Sigmoid colon (tissue), 7 donors: Measurements from ENCODE around the gene CAMK1D. TPM values are rescaled to one million over a fixed set of nuclear protein-coding genes. Genes with fewer than 3 reads are reported as not detected.

Source experiments
- DNase-seq: peaks from one replicate; pipeline ENCODE4 v3.0.0-alpha.2; 2019
- H3K27ac ChIP-seq, 4 donors: fragments of 200-600 bp; sonication (generic); one replicate each; pipeline ENCODE4 v1.5.1; 2016 to 2019; ENCODE audit warnings: mild to moderate bottlenecking in 1 of 4
- H3K27me3 ChIP-seq, 3 donors: fragments of 200-600 bp; sonication (generic); one replicate each; pipeline ENCODE4 v1.5.1; 2019; ENCODE audit warnings: mild to moderate bottlenecking in 1 of 3
- H3K36me3 ChIP-seq, 4 donors: fragments of 200-600 bp; sonication (generic); one replicate each; pipeline ENCODE4 v1.5.1; 2016 to 2019
- H3K4me1 ChIP-seq, 4 donors: fragments of 200-600 bp; sonication (generic); one replicate each; pipeline ENCODE4 v1.5.1; 2017 to 2019
- H3K4me3 ChIP-seq, 4 donors: fragments of 200-600 bp; sonication (generic); one replicate each; pipeline ENCODE4 v1.5.1; 2017 to 2019; ENCODE audit warnings: mild to moderate bottlenecking in 2 of 4, moderate library complexity in 1 of 4
- H3K9me3 ChIP-seq, 4 donors: fragments of 200-600 bp in 3 of 4; sonication (generic) in 3 of 4; one replicate each; pipeline versions ENCODE4 v1.5.1 to v1.6.1; 2013 to 2019
- EP300 ChIP-seq, 4 donors: sonication (generic); formaldehyde crosslinking; IDR thresholded peaks; one replicate each; pipeline ENCODE4 v1.6.1; 2017; ENCODE audit warnings: antibody characterized with exemption in 4 of 4
- POLR2A ChIP-seq, 2 donors: fragments of 450-650 bp; IDR thresholded peaks; one replicate each; pipeline ENCODE4 v1.6.1; 2016; ENCODE audit warnings: antibody characterized with exemption in 2 of 2, mild to moderate bottlenecking in 2 of 2, moderate library complexity in 2 of 2
- POLR2AphosphoS5 ChIP-seq, 4 donors: sonication (generic); formaldehyde crosslinking; IDR thresholded peaks; one replicate each; pipeline ENCODE4 v1.6.1; 2017; ENCODE audit warnings: antibody characterized with exemption in 4 of 4
- WGBS, 2 donors: extraction: QIAGEN DNeasy Blood & Tissue Kit; methylation state at CpG; one replicate each; pipeline ENCODE4 v1.1.7; 2013; 5-methylcytosine and 5-hydroxymethylcytosine counted together
- intact Hi-C: fragments of 100-400 bp; cut with DNase I; formaldehyde crosslinking; loops from one replicate; pipeline ENCODE4 v1.15.1; 2023
- polyA plus RNA-seq, 3 donors: library from polyadenylated mRNA; stranded (reverse); fragments of 200-250 nt; gene quantifications; one replicate each; pipeline ENCODE4 v1.2.3, GENCODE V29; 2013
- total RNA-seq, 4 donors: library from RNA; depleted of rRNA; stranded (reverse); fragments of >200 nt; gene quantifications; one replicate each; pipeline ENCODE4 v1.1.0, GENCODE V29; 2016
- TF ChIP-seq, protein P1 (sequence below), 4 experiments: fragments of 450-650 bp in 3 of 4; fragments of 200-600 bp in 1 of 4; IDR thresholded peaks; one replicate each; pipeline ENCODE4 v1.5.1; 2016 to 2019; ENCODE audit warnings: antibody characterized with exemption in 4 of 4, mild to moderate bottlenecking in 3 of 4, moderate library complexity in 2 of 4
- donor health status: healthy with polysubstance abuse.
- donor health status: Bipolar disorder and iron deficiency.
- donor health status: healthy.

Gene CAMK1D
- total and polyA plus RNA-seq, 7 donors: 7.2 to 11.5 (median 8.6) TPM

- Histone ChIP-seq H3K9me3 (no peaks in the 10 kb centered on the region), H3K36me3 (no peaks in the 10 kb centered on the region), H3K4me3 (no peak overlapping the region), H3K27me3 (no peaks in the 10 kb centered on the region), H3K27ac (peak overlapping the region in 2 of 4 donors; percentile 51 to 58), H3K4me1 (peaks cover 0 to 26% (median 12%) of the 10 kb centered on the region in 4 donors)
- DNase-seq: no peak
- TF ChIP-seq POLR2AphosphoS5 (IDR thresholded peaks at IDR 0.05) (no peak), EP300 (IDR thresholded peaks at IDR 0.05) (no peak), POLR2A (IDR thresholded peaks at IDR 0.05) (no peak)
- TF ChIP-seq, protein P1, sequence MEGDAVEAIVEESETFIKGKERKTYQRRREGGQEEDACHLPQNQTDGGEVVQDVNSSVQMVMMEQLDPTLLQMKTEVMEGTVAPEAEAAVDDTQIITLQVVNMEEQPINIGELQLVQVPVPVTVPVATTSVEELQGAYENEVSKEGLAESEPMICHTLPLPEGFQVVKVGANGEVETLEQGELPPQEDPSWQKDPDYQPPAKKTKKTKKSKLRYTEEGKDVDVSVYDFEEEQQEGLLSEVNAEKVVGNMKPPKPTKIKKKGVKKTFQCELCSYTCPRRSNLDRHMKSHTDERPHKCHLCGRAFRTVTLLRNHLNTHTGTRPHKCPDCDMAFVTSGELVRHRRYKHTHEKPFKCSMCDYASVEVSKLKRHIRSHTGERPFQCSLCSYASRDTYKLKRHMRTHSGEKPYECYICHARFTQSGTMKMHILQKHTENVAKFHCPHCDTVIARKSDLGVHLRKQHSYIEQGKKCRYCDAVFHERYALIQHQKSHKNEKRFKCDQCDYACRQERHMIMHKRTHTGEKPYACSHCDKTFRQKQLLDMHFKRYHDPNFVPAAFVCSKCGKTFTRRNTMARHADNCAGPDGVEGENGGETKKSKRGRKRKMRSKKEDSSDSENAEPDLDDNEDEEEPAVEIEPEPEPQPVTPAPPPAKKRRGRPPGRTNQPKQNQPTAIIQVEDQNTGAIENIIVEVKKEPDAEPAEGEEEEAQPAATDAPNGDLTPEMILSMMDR (IDR thresholded peaks at IDR 0.05): no peak
- 93 to 97% methylated on average over 3 of the region's 3 CpGs for WGBS, 2 donors
- intact Hi-C loops: loop anchor here (5.0 to 10.0 kb wide), 2 partner anchors 186 to 269 kb away; partner anchors contain the start of gene CAMK1D
Measured at GRCh38 chr10:12533723-12534122, 184.4 kb downstream of the CAMK1D start.

GRCh38 chr10:12534824-12535223, 185.5 kb downstream of the CAMK1D start:
- Histone ChIP-seq H3K27me3 (no peaks in the 10 kb centered on the region), H3K27ac (no peak overlapping the region), H3K4me1 (peaks cover 0 to 31% (median 15%) of the 10 kb centered on the region in 4 donors), H3K9me3 (no peaks in the 10 kb centered on the region), H3K36me3 (no peaks in the 10 kb centered on the region), H3K4me3 (no peak overlapping the region)
- no peak for TF ChIP-seq POLR2A (IDR thresholded peaks at IDR 0.05)
- no peak for TF ChIP-seq EP300 (IDR thresholded peaks at IDR 0.05)
- TF ChIP-seq POLR2AphosphoS5 (IDR thresholded peaks at IDR 0.05): no peak
- TF ChIP-seq, protein P1 (IDR thresholded peaks at IDR 0.05): no peak
- intact Hi-C loops: loop anchor here (5.0 to 10.0 kb wide), 2 partner anchors 188 to 270 kb away; partner anchors contain the start of gene CAMK1D
- WGBS, 2 donors: 75 to 81% methylated on average over 9 of the region's 9 CpGs
- no peak for DNase-seq

DNA sequence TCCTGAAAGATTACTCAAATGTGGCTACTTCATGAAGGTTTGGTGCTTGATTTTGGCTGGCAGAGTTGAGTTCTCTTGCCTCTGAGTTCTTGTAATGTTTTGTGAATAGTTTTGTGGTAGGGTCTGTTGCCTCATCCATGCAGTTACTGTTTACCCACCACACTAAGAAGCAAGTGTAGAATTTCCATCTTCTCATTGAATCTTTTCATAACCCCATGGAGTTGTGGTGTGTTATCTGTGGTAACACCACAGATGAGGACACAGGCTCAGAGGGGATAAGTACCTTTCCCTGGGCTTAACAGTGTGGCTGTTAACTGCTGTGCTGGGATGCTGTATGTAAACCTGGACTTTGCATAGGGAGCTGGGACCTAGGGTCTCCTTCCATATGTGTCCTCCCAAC, 186.3 kb downstream of the CAMK1D start:
- H3K4me3 ChIP-seq: no peak overlapping the region
- intact Hi-C loops: loop anchor here (10.0 kb wide), 1 partner anchor 271 kb away; no protein-coding TSS in a partner anchor
- no peaks in the 10 kb centered on the region for H3K9me3 ChIP-seq
- DNase-seq: no peak
- H3K27ac ChIP-seq: no peak overlapping the region
- no peaks in the 10 kb centered on the region for H3K36me3 ChIP-seq
- no peaks in the 10 kb centered on the region for H3K27me3 ChIP-seq
- no peak for TF ChIP-seq EP300 (IDR thresholded peaks at IDR 0.05)
- TF ChIP-seq, protein P1 (IDR thresholded peaks at IDR 0.05): no peak
- no peak for TF ChIP-seq POLR2AphosphoS5 (IDR thresholded peaks at IDR 0.05)
- TF ChIP-seq POLR2A (IDR thresholded peaks at IDR 0.05): no peak
- peaks cover 0 to 31% (median 11%) of the 10 kb centered on the region in 4 donors for H3K4me1 ChIP-seq

GRCh38 chr10:12538491-12538995, 189.2 kb downstream of the CAMK1D start:
- no peak for DNase-seq
- H3K9me3 ChIP-seq: no peaks in the 10 kb centered on the region
- no peak overlapping the region for H3K4me3 ChIP-seq
- H3K4me1 ChIP-seq: peaks cover 0 to 19% (median 6%) of the 10 kb centered on the region in 4 donors
- WGBS, 2 donors: 72 to 75% methylated on average over 9 of the region's 9 CpGs
- H3K27me3 ChIP-seq: no peaks in the 10 kb centered on the region
- no peaks in the 10 kb centered on the region for H3K36me3 ChIP-seq
- no peak overlapping the region for H3K27ac ChIP-seq
- no peak for TF ChIP-seq POLR2A (IDR thresholded peaks at IDR 0.05)
- no peak for TF ChIP-seq POLR2AphosphoS5 (IDR thresholded peaks at IDR 0.05)
- no peak for TF ChIP-seq EP300 (IDR thresholded peaks at IDR 0.05)
- TF ChIP-seq, protein P1 (IDR thresholded peaks at IDR 0.05): no peak
- intact Hi-C loops: loop anchor here (10.0 kb wide), 1 partner anchor 274 kb away; no protein-coding TSS in a partner anchor
